Neural progenitor cell (in vitro differentiated cells): ENCODE data around the gene POP7. TPM values are rescaled to one million over a fixed set of nuclear protein-coding genes. Genes with fewer than 3 reads are reported as not detected.

Experiments used
- DNase-seq: peaks from one replicate; pipeline ENCODE4 v3.0.0-alpha.2; 2016; ENCODE audit warnings: low spot score
- H2AFZ ChIP-seq: fragments of 200-600 bp; sonication (generic); replicated peaks from 2 replicates; pipeline ENCODE4 v1.6.1; 2016; ENCODE audit warnings: antibody characterized with exemption
- H3F3A ChIP-seq: fragments of 200-600 bp; sonication (generic); 2 replicates; pipeline ENCODE4 v1.6.1; 2016; ENCODE audit warnings: antibody characterized with exemption, low read depth
- H3K27ac ChIP-seq: fragments of 200-600 bp; sonication (generic); 2 replicates; pipeline ENCODE4 v1.5.1; 2016; ENCODE audit warnings: mild to moderate bottlenecking
- H3K27me3 ChIP-seq: fragments of 200-600 bp; sonication (generic); 2 replicates; pipeline ENCODE4 v1.6.1; 2016; ENCODE audit warnings: mild to moderate bottlenecking, moderate library complexity
- H3K36me3 ChIP-seq: fragments of 200-600 bp; sonication (generic); 2 replicates; pipeline ENCODE4 v1.5.1; 2016
- H3K4me1 ChIP-seq: fragments of 200-600 bp; sonication (generic); 2 replicates; pipeline ENCODE4 v1.6.1; 2016; ENCODE audit warnings: mixed run types
- H3K4me2 ChIP-seq: fragments of 200-600 bp; sonication (generic); 2 replicates; pipeline ENCODE4 v1.6.1; 2016
- H3K4me3 ChIP-seq: fragments of 200-600 bp; sonication (generic); 2 replicates; pipeline ENCODE4 v1.5.1; 2016
- H3K79me2 ChIP-seq: fragments of 200-600 bp; sonication (generic); 2 replicates; pipeline ENCODE4 v1.6.1; 2016; ENCODE audit warnings: low read depth
- H3K9ac ChIP-seq: fragments of 200-600 bp; sonication (generic); 2 replicates; pipeline ENCODE4 v1.6.1; 2016
- H3K9me3 ChIP-seq: fragments of 200-600 bp; sonication (generic); 2 replicates; pipeline ENCODE4 v1.5.1; 2016; ENCODE audit warnings: low read depth
- H4K20me1 ChIP-seq: fragments of 200-600 bp; sonication (generic); 2 replicates; pipeline ENCODE4 v1.6.1; 2016; ENCODE audit warnings: low read depth
- H3K27ac Mint-ChIP-seq: 3 replicates; pipeline ENCODE4 v1.8.0; 2021; ENCODE audit warnings: mixed read lengths
- H3K27me3 Mint-ChIP-seq: 2 replicates; pipeline ENCODE4 v1.8.0; 2022; ENCODE audit warnings: low read depth, mild to moderate bottlenecking, inconsistent platforms, moderate library complexity, mixed read lengths; ENCODE audit not compliant: insufficient read depth
- H3K36me3 Mint-ChIP-seq: 3 replicates; pipeline ENCODE4 v1.8.0; 2021; ENCODE audit warnings: mixed read lengths
- H3K4me1 Mint-ChIP-seq: 3 replicates; pipeline ENCODE4 v1.8.0; 2021; ENCODE audit warnings: mixed read lengths
- H3K4me3 Mint-ChIP-seq: 3 replicates; pipeline ENCODE4 v1.8.0; 2021; ENCODE audit warnings: mild to moderate bottlenecking, moderate library complexity, mixed read lengths
- H3K9me3 Mint-ChIP-seq: 3 replicates; pipeline ENCODE4 v1.8.0; 2020; ENCODE audit warnings: mixed read lengths
- CTCF ChIP-seq: fragments of 200-600 bp; sonication (generic); IDR thresholded peaks from 2 replicates; pipeline ENCODE4 v1.5.1; 2017; ENCODE audit warnings: antibody characterized with exemption, mild to moderate bottlenecking
- EZH2 ChIP-seq: fragments of 200-600 bp; sonication (generic); IDR thresholded peaks from 2 replicates; pipeline ENCODE4 v1.6.1; 2017; ENCODE audit warnings: antibody characterized with exemption, mild to moderate bottlenecking, moderate library complexity
- EZH2phosphoT487 ChIP-seq: fragments of 200-600 bp; sonication (generic); IDR thresholded peaks from 2 replicates; pipeline ENCODE4 v1.6.1; 2017; ENCODE audit warnings: antibody characterized with exemption
- total RNA-seq: library from RNA; depleted of rRNA; stranded (reverse); fragments of >200 nt; gene quantifications from 2 replicates; pipeline ENCODE4 v1.2.3, GENCODE V29; 2015; ENCODE audit warnings: low replicate concordance

POP7 gene
- total RNA-seq, 1 donor from 2014 or later = 19.4 TPM

GRCh38 chr7:100691676-100692577 lies 14.0 kb upstream of the POP7 start:
- peaks cover 41% of the 10 kb centered on the region for H3F3A ChIP-seq
- peak; percentile 94 for DNase-seq
- no peaks in the 10 kb centered on the region for H3K9me3 Mint-ChIP-seq
- H3K36me3 Mint-ChIP-seq = peaks cover 4% of the 10 kb centered on the region
- peaks cover 43% of the 10 kb centered on the region for H3K4me1 Mint-ChIP-seq
- peak overlapping the region; percentile 55 for H3K27ac ChIP-seq
- peaks cover 66% of the 10 kb centered on the region for H4K20me1 ChIP-seq
- H3K27ac Mint-ChIP-seq = peak overlapping the region; percentile 87
- H3K79me2 ChIP-seq = peaks cover 63% of the 10 kb centered on the region
- peaks cover 20% of the 10 kb centered on the region for H3K27me3 ChIP-seq
- peak overlapping the region; percentile 99 for H3K4me3 Mint-ChIP-seq
- no peak overlapping the region for H2AFZ ChIP-seq
- peak overlapping the region; percentile 29 for H3K9ac ChIP-seq
- peaks cover 17% of the 10 kb centered on the region for H3K27me3 Mint-ChIP-seq
- peak overlapping the region; percentile 100 for H3K4me3 ChIP-seq
- no peaks in the 10 kb centered on the region for H3K9me3 ChIP-seq
- TF ChIP-seq EZH2phosphoT487 (no peak), CTCF (peak; percentile 93)
- peak overlapping the region; percentile 98 for H3K4me2 ChIP-seq
- H3K4me1 ChIP-seq = peaks cover 21% of the 10 kb centered on the region
- no peaks in the 10 kb centered on the region for H3K36me3 ChIP-seq

- TF ChIP-seq EZH2phosphoT487 (no peak), EZH2 (no peak), CTCF (no peak)
- H3K4me1 ChIP-seq = peaks cover 21% of the 10 kb centered on the region
These were observed 13.4 kb upstream of the POP7 start for GRCh38 chr7:100692578-100692961.

GRCh38 chr7:100693312-100694097 lies 12.4 kb upstream of the POP7 start:
- Histone ChIP-seq H4K20me1 (peaks cover 50% of the 10 kb centered on the region), H3K9me3 (no peaks in the 10 kb centered on the region), H3K79me2 (peaks cover 53% of the 10 kb centered on the region), H2AFZ (no peak overlapping the region), H3K36me3 (no peaks in the 10 kb centered on the region), H3K27ac (peak overlapping the region; percentile 85), H3K4me3 (peak overlapping the region; percentile 100), H3K9ac (peak overlapping the region; percentile 93), H3K4me1 (peaks cover 21% of the 10 kb centered on the region), H3K4me2 (peak overlapping the region; percentile 98), H3K27me3 (peaks cover 20% of the 10 kb centered on the region), H3F3A (peaks cover 41% of the 10 kb centered on the region)
- DNase-seq = peak; percentile 78
- Mint-ChIP-seq H3K9me3 (no peaks in the 10 kb centered on the region), H3K27ac (peak overlapping the region; percentile 97), H3K36me3 (peaks cover 4% of the 10 kb centered on the region), H3K4me1 (peaks cover 41% of the 10 kb centered on the region), H3K27me3 (peaks cover 27% of the 10 kb centered on the region), H3K4me3 (peak overlapping the region; percentile 99)
- TF ChIP-seq CTCF (no peak), EZH2phosphoT487 (no peak), EZH2 (no peak)

More at GRCh38 chr7:100692578-100692961, 13.4 kb upstream of the POP7 start:
- Histone ChIP-seq H3K9me3 (no peaks in the 10 kb centered on the region), H3K79me2 (peaks cover 63% of the 10 kb centered on the region), H3K36me3 (no peaks in the 10 kb centered on the region), H4K20me1 (peaks cover 59% of the 10 kb centered on the region), H3F3A (peaks cover 41% of the 10 kb centered on the region), H3K27me3 (peaks cover 20% of the 10 kb centered on the region), H3K4me3 (peak overlapping the region; percentile 100), H3K27ac (no peak overlapping the region), H3K4me2 (peak overlapping the region; percentile 98), H2AFZ (no peak overlapping the region), H3K9ac (peak overlapping the region; percentile 93)
- Mint-ChIP-seq H3K27ac (no peak overlapping the region), H3K36me3 (peaks cover 4% of the 10 kb centered on the region), H3K4me3 (peak overlapping the region; percentile 99), H3K9me3 (no peaks in the 10 kb centered on the region), H3K27me3 (peaks cover 22% of the 10 kb centered on the region), H3K4me1 (peaks cover 43% of the 10 kb centered on the region)
- DNase-seq = no peak
